K562 (cell line): ENCODE results near the gene ECSIT. TPM values are rescaled to one million over a fixed set of nuclear protein-coding genes. Genes with fewer than 3 reads are reported as not detected.
A peak's percentile ranks its signal among the peaks of the same experiment; 100 is the strongest.

Source experiments
- ATAC-seq: fragments of 200-7000 bp; cut with Tn5 transposase; 3 replicates; pipeline ENCODE4 v1.9.1; 2020; ENCODE audit warnings: moderate library complexity
- BruUV-seq: library from RNA; stranded (reverse); fragments of 400-500 nt; replicated peaks from 2 replicates; lab custom pipeline; 2021; lab: Mats Ljungman, UMichigan
- CTCF ChIA-PET: fragments of 300-600 bp; formaldehyde crosslinking; extraction: SDS; loops from one replicate; lab custom pipeline; 2021; ENCODE audit warnings: low intra/inter-chr PET ratio; lab: Yijun Ruan, JAX
- POLR2A ChIA-PET: fragments of 300-600, 350-650 bp; sonication (Branson Sonifier 250); formaldehyde crosslinking; extraction: SDS; loops from one replicate; lab custom pipeline; 2021; ENCODE audit warnings: antibody characterized with exemption, inconsistent platforms; lab: Yijun Ruan, JAX
- DNase-seq, 4 experiments: peaks; one replicate each; pipeline versions ENCODE4 v3.0.0 to v3.0.0-alpha.2; 2011 to 2018; ENCODE audit warnings: low spot score in 3 of 4, mixed read lengths in 3 of 4; ENCODE audit errors: extremely low read depth in 1 of 4
- FAIRE-seq: peaks from 2 replicates; lab custom pipeline; 2011; peaks lifted over from hg19 to GRCh38; lab: Jason Lieb, UNC
- H2AFZ ChIP-seq: 2 replicates; pipeline ENCODE4 v1.6.0; 2011; ENCODE audit warnings: low read depth, low read length, control low read depth, inconsistent platforms
- H3K27ac ChIP-seq: fragments of 200-600 bp; 3 replicates; pipeline ENCODE4 v1.8.0; 2011; ENCODE audit warnings: low read depth, mild to moderate bottlenecking, control low read depth, inconsistent platforms, low read length, moderate library complexity, mixed read lengths; ENCODE audit errors: extremely low read depth
- H3K27me3 ChIP-seq, 2 experiments: fragments of 300-600 bp in 1 of 2; 2 replicates in 1 of 2; 3 replicates in 1 of 2; pipeline versions ENCODE4 v1.6.0 to v1.8.0; 2011; ENCODE audit warnings: inconsistent platforms in 2 of 2, low read length in 2 of 2, mild to moderate bottlenecking in 1 of 2, mixed read lengths in 1 of 2, moderate library complexity in 1 of 2; ENCODE audit not compliant: control insufficient read depth in 2 of 2, insufficient read depth in 2 of 2
- H3K36me3 ChIP-seq: fragments of 300-600 bp; 3 replicates; pipeline ENCODE4 v1.8.0; 2011; ENCODE audit warnings: mild to moderate bottlenecking, low read length, inconsistent platforms; ENCODE audit not compliant: control insufficient read depth, insufficient read depth
- H3K4me1 ChIP-seq, 2 experiments: fragments of 200-600 bp in 1 of 2; replicated peaks in 1 of 2; 2 replicates in 1 of 2; 3 replicates in 1 of 2; pipeline versions ENCODE4 v1.5.1 to v1.8.0; 2011; ENCODE audit warnings: inconsistent platforms in 2 of 2, low read length in 2 of 2, mild to moderate bottlenecking in 1 of 2, mixed read lengths in 1 of 2, moderate library complexity in 1 of 2; ENCODE audit not compliant: control insufficient read depth in 2 of 2, insufficient read depth in 2 of 2
- H3K4me2 ChIP-seq: 2 replicates; pipeline ENCODE4 v1.6.1; 2011; ENCODE audit warnings: low read length, control low read depth, inconsistent platforms, mixed read lengths; ENCODE audit not compliant: insufficient read depth
- H3K4me3 ChIP-seq: fragments of 200-600 bp; sonication (generic), shearing (Covaris generic); 2 replicates; pipeline ENCODE4 v1.5.1; 2016; ENCODE audit warnings: control low read depth, inconsistent platforms
- H3K79me2 ChIP-seq: fragments of 200-600 bp; 3 replicates; pipeline ENCODE4 v1.8.0; 2011; ENCODE audit warnings: low read length, inconsistent platforms; ENCODE audit not compliant: control insufficient read depth, insufficient read depth
- H3K9ac ChIP-seq, 2 experiments: 2 replicates each; pipeline versions ENCODE4 v1.6.0 to v1.6.1; 2011; ENCODE audit warnings: low read depth in 2 of 2, low read length in 2 of 2, control low read depth in 1 of 2, inconsistent platforms in 1 of 2, mild to moderate bottlenecking in 1 of 2, mixed read lengths in 1 of 2; ENCODE audit not compliant: insufficient read depth in 1 of 2
- H3K9me1 ChIP-seq: one replicate; pipeline ENCODE4 v1.6.0; 2011; ENCODE audit warnings: inconsistent platforms, mild to moderate bottlenecking, low read length, moderate library complexity; ENCODE audit not compliant: control insufficient read depth, insufficient read depth
- H3K9me3 ChIP-seq: replicated peaks from 2 replicates; pipeline ENCODE4 v1.5.1; 2011; ENCODE audit warnings: low read depth, low read length, inconsistent platforms; ENCODE audit not compliant: control insufficient read depth, insufficient read depth
- H4K20me1 ChIP-seq: replicated peaks from 2 replicates; pipeline ENCODE4 v1.6.1; 2011; ENCODE audit warnings: low read length, inconsistent platforms, mixed read lengths; ENCODE audit not compliant: control insufficient read depth, insufficient read depth
- CC2D1A ChIP-seq: fragments of 450-650 bp; IDR thresholded peaks from 2 replicates; pipeline ENCODE4 v1.6.1; 2017; ENCODE audit warnings: mild to moderate bottlenecking
- CHD4 ChIP-seq: fragments of 200-600 bp; sonication (generic); IDR thresholded peaks from 3 replicates; pipeline ENCODE4 v1.6.1; 2012; ENCODE audit warnings: low read depth, mild to moderate bottlenecking, mixed read lengths, low read length, inconsistent platforms; ENCODE audit not compliant: insufficient read depth, insufficient replicate concordance, poor library complexity, severe bottlenecking
- DACH1 ChIP-seq: fragments of 450-650 bp; IDR thresholded peaks from 2 replicates; pipeline ENCODE4 v1.6.1; 2018; ENCODE audit not compliant: partially characterized antibody
- ERF ChIP-seq: fragments of 450-650 bp; formaldehyde crosslinking; IDR thresholded peaks from 2 replicates; pipeline ENCODE4 v1.4.0; 2020; ENCODE audit warnings: mild to moderate bottlenecking, mixed read lengths
- HDAC1 ChIP-seq, 2 experiments: fragments of 450-650 bp; IDR thresholded peaks; 2 replicates each; pipeline ENCODE4 v1.6.1; 2016 to 2017; ENCODE audit warnings: inconsistent platforms in 1 of 2, mild to moderate bottlenecking in 1 of 2, moderate library complexity in 1 of 2
- HNRNPUL1 ChIP-seq: fragments of 200-400 bp; formaldehyde crosslinking; IDR thresholded peaks from 2 replicates; pipeline ENCODE4 v1.6.1; 2017; ENCODE audit warnings: low read length
- KDM1A ChIP-seq, 2 experiments: fragments of 450-650 bp; IDR thresholded peaks; 2 replicates each; pipeline ENCODE4 v1.6.1; 2016; ENCODE audit warnings: mild to moderate bottlenecking in 2 of 2
- RAD21 ChIP-seq, 2 experiments: fragments of 250-450 bp in 1 of 2; fragments of 450-650 bp in 1 of 2; sonication (Bioruptor Pico) in 1 of 2; formaldehyde crosslinking in 1 of 2; IDR thresholded peaks in 1 of 2; conservative IDR thresholded peaks in 1 of 2; 2 replicates each; pipeline versions ENCODE4 v1.4.0 to v1.8.0; 2020 to 2022; ENCODE audit warnings: mild to moderate bottlenecking in 2 of 2, moderate library complexity in 1 of 2
- RBBP5 ChIP-seq: fragments of 200-600 bp; sonication (generic); IDR thresholded peaks from 2 replicates; pipeline ENCODE4 v1.6.1; 2012; ENCODE audit warnings: borderline replicate concordance, mild to moderate bottlenecking, low read length, control low read depth, inconsistent platforms; ENCODE audit not compliant: insufficient read depth, poor library complexity, severe bottlenecking
- SREBF2 ChIP-seq: sonication (generic); formaldehyde crosslinking; IDR thresholded peaks from 2 replicates; pipeline ENCODE4 v1.4.0; 2020; ENCODE audit warnings: mild to moderate bottlenecking, missing genetic modification reagents
- TEAD2 ChIP-seq: fragments of 450-650 bp; IDR thresholded peaks from 2 replicates; pipeline ENCODE4 v1.6.1; 2016; ENCODE audit warnings: missing genetic modification characterization, control low read depth, missing compliant biosample characterization
- TFAP4 ChIP-seq: sonication (generic); formaldehyde crosslinking; IDR thresholded peaks from 2 replicates; pipeline ENCODE4 v1.8.0; 2022; ENCODE audit warnings: missing genetic modification reagents, mild to moderate bottlenecking, moderate library complexity, borderline replicate concordance
- ZBTB11 ChIP-seq, 3 experiments: fragments of 200-800 bp in 1 of 3; fragments of 250-450 bp in 1 of 3; fragments of 450-650 bp in 1 of 3; sonication (Bioruptor Pico) in 1 of 3; sonication (Bioruptor generic) in 1 of 3; formaldehyde crosslinking in 1 of 3; IDR thresholded peaks; 2 replicates each; pipeline versions ENCODE4 v1.6.1 to v1.8.0; 2016 to 2022; ENCODE audit warnings: mild to moderate bottlenecking in 2 of 3, missing genetic modification characterization in 2 of 3, missing compliant biosample characterization in 1 of 3, moderate library complexity in 1 of 3
- ZBTB43 ChIP-seq: sonication (generic); formaldehyde crosslinking; IDR thresholded peaks from 2 replicates; pipeline ENCODE4 v1.8.0; 2023; ENCODE audit warnings: mild to moderate bottlenecking, missing genetic modification reagents
- ZNF316 ChIP-seq: fragments of 450-650 bp; IDR thresholded peaks from 2 replicates; pipeline ENCODE4 v1.6.1; 2016
- WGBS: fragments of 100-300 bp; shearing (Covaris generic); methylation state at CpG from one replicate; pipeline ENCODE4 v1.1.6; 2016; ENCODE audit warnings: low coverage, mixed read lengths; ENCODE audit not compliant: insufficient coverage; ENCODE audit errors: missing lambda C conversion rate; 5-methylcytosine and 5-hydroxymethylcytosine counted together
- in situ Hi-C: fragments of 300-500 bp; cut with MboI; formaldehyde crosslinking; loops from 4 replicates; pipeline ENCODE4 v1.15.0; 2018; ENCODE audit warnings: inconsistent platforms, mixed read lengths
- intact Hi-C: fragments of 100-400 bp; cut with micrococcal nuclease; formaldehyde crosslinking; loops from 2 replicates; pipeline ENCODE4 v1.14.2; 2022
- polyA plus RNA-seq, 8 experiments: library from polyadenylated mRNA; depleted of rRNA in 4 of 8; stranded (reverse) in 5 of 8; unstranded in 3 of 8; fragments of >200 nt; fragmentation: Nextera tagmentation in 2 of 8; fragmentation: Illumina TruSeq in 1 of 8; extraction: Ambion mirVana in 2 of 8; extraction: Trizol in 1 of 8; gene quantifications; 2 replicates each; pipeline versions ENCODE4 v1.2.1 to v1.2.3, GENCODE V29; 2011 to 2014; ENCODE audit warnings: inconsistent platforms in 1 of 8, missing spikeins in 1 of 8
- total RNA-seq, 7 experiments: library from RNA; depleted of rRNA in 6 of 7; stranded (reverse); fragments of >200 nt in 6 of 7; fragmentation: Illumina TruSeq in 2 of 7; extraction: Trizol in 2 of 7; gene quantifications; 2 replicates each; pipeline versions ENCODE4 v1.2.1 to v1.2.3, GENCODE V29; 2011 to 2021; ENCODE audit warnings: low replicate concordance in 1 of 7

Gene ECSIT
- total and polyA plus RNA-seq, 9 of the 15 experiments (the other 6 are each of a cell fraction or from before 2014, with no cell fraction given) = 1.1 to 82.5 (median 43.9) TPM

- ChIA-PET CTCF (interaction anchor here (0.5 kb wide), 1 partner anchor 66 kb away, joined by 5 read pairs; no protein-coding TSS in a partner anchor), POLR2A (interaction anchor here (0.5 to 0.8 kb wide), 3 partner anchors 9 to 90 kb away, joined by 3 to 5 read pairs (median 4); no protein-coding TSS in a partner anchor)
- Histone ChIP-seq H3K9ac (peak overlapping the region in 1 of 2 experiments; percentile 26; a peak in 1 of 4 replicates), H3K27ac (no peak overlapping the region; the same call in 2 of the 3 replicates), H3K4me3 (no peak overlapping the region), H3K79me2 (peaks cover 16% of the 10 kb centered on the region), H3K9me3 (no peaks in the 10 kb centered on the region), H3K4me2 (no peak overlapping the region), H3K36me3 (peaks cover 45% of the 10 kb centered on the region; the same call in 1 of the 3 replicates), H4K20me1 (peaks cover 9% of the 10 kb centered on the region; the same call in 1 of the 2 replicates), H3K9me1 (peaks cover 3% of the 10 kb centered on the region), H3K4me1 (peaks cover 1 to 36% of the 10 kb centered on the region in 2 experiments; a peak in 4 of 5 replicates), H3K27me3 (no peaks in the 10 kb centered on the region), H2AFZ (no peak overlapping the region)
- peak; percentile 89 for ATAC-seq
- in situ Hi-C loops (no loop called here), intact Hi-C loops (loop anchor here (1.0 kb wide), 1 partner anchor 55 kb away; no protein-coding TSS in a partner anchor)
- peak in 3 of 4 experiments; percentile 49 to 62 (median 54) for DNase-seq
- no TSS peak for BruUV-seq
- FAIRE-seq = no peak
- WGBS = 79% methylated on average over 20 of the region's 26 CpGs
- peak; percentile 20 for TF ChIP-seq DACH1
- TF ChIP-seq ZBTB43 (CRISPR knock-in tag) = no peak
- TF ChIP-seq HDAC1 (IDR thresholded peaks at IDR 0.05) = no peak
- no peak for TF ChIP-seq ERF (CRISPR knock-in tag)
- TF ChIP-seq HNRNPUL1 = no peak
- no peak for TF ChIP-seq RBBP5
- TF ChIP-seq TFAP4 = peak; percentile 37; the same call in 1 of the 2 replicates
- no peak for TF ChIP-seq ZBTB11 (CRISPR knock-in tag; IDR thresholded peaks at IDR 0.05)
- peak; percentile 22 to 63; a peak in 3 of 4 replicates for TF ChIP-seq RAD21 (CRISPR knock-in tag; conservative IDR thresholded peaks at IDR 0.05 in 1 of 2, IDR thresholded peaks at IDR 0.05 in 1 of 2)
- no peak for TF ChIP-seq SREBF2 (CRISPR knock-in tag)
- no peak for TF ChIP-seq ZNF316
- no peak for TF ChIP-seq TEAD2 (tag)
- TF ChIP-seq KDM1A (IDR thresholded peaks at IDR 0.05) = no peak
- TF ChIP-seq CHD4 = no peak
- no peak for TF ChIP-seq CC2D1A
Observed at GRCh38 chr19:11551603-11552235, 22.8 kb upstream of the ECSIT start.
